Measurements from ENCODE around the gene BLOC1S4. TPM values are rescaled to one million over a fixed set of nuclear protein-coding genes. Genes with fewer than 3 reads are reported as not detected.

BLOC1S4 gene
- total RNA-seq, 4 donors from 2014 or later = 1.00 to 18.8 (median 12.4) TPM

DNA sequence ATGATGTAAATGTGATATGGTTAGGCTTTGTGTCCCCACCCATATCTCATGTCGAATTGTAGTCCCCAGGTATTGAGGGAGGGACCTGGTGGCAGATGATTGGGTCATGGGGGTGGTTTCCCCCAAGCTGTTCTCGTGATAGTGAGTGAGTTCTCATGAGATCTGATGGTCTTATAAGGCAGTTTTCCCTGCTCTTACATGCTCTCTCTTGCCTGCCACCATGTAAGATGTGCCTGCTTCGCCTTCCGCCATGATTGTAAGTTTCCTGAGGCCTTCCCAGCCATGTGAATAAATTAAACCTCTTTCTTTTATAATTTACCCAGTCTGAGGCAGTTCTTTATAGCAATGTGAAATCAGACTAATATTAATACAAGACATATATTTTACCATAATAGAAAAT is 23.9 kb downstream of the BLOC1S4 start:
- no peaks in the 10 kb centered on the region for H3K4me1 ChIP-seq
- TF ChIP-seq, protein P1, sequence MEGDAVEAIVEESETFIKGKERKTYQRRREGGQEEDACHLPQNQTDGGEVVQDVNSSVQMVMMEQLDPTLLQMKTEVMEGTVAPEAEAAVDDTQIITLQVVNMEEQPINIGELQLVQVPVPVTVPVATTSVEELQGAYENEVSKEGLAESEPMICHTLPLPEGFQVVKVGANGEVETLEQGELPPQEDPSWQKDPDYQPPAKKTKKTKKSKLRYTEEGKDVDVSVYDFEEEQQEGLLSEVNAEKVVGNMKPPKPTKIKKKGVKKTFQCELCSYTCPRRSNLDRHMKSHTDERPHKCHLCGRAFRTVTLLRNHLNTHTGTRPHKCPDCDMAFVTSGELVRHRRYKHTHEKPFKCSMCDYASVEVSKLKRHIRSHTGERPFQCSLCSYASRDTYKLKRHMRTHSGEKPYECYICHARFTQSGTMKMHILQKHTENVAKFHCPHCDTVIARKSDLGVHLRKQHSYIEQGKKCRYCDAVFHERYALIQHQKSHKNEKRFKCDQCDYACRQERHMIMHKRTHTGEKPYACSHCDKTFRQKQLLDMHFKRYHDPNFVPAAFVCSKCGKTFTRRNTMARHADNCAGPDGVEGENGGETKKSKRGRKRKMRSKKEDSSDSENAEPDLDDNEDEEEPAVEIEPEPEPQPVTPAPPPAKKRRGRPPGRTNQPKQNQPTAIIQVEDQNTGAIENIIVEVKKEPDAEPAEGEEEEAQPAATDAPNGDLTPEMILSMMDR (IDR thresholded peaks at IDR 0.05) = no peak
- no peak for TF ChIP-seq POLR2A (IDR thresholded peaks at IDR 0.05)
- no peak for TF ChIP-seq EP300 (IDR thresholded peaks at IDR 0.05; ENCODE audit: low read depth)
- TF ChIP-seq POLR2AphosphoS5 (IDR thresholded peaks at IDR 0.05) = no peak
- no peaks in the 10 kb centered on the region for H3K9me3 ChIP-seq
- intact Hi-C loops (cut with DNase I; ENCODE audit: low total_unique reads) = no loop called here
- H3K36me3 ChIP-seq = no peaks in the 10 kb centered on the region
- no peak overlapping the region for H3K4me3 ChIP-seq
- H3K27me3 ChIP-seq = no peaks in the 10 kb centered on the region
- 92 to 94% methylated on average over 2 to 4 of the region's 4 CpGs for WGBS, 2 donors (ENCODE audit: low coverage in 1 of 2)
- H3K27ac ChIP-seq = no peak overlapping the region
- DNase-seq = no peak
- in situ Hi-C loops (cut with MboI; ENCODE audit: low pct_ligation_motif_present in 1 of 4, low pct_unique_long_range_greater_than_20kb in 1 of 4, low sequenced_read_pairs in 3 of 4) = loop anchor here in 2 of 4 donors (5.0 to 25.0 kb wide), 3 partner anchors 125 to 322 kb away; partner anchors contain the start of gene GRPEL1 (in 1 of the 2)

DNA sequence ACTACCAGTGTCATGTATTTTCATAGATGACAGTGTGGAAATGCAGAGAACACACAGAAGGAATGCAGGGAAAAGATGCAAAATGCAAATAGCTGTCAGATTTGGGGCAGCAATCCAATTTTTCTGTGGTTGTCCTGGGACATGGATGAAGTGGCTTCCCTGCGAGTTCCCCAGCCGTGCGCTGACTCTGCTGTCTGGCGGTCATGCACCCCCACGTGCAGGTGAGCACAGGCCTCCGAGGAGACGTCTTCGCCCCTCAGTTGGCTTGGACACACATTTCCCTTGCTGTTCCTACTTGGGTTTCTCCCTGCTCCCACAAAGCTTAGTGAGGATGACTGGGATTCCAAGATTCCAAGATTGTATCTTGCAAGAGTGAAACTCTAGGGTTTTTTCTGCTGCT is 24.4 kb downstream of the BLOC1S4 start:
- DNase-seq = no peak
- Histone ChIP-seq H3K36me3 (no peaks in the 10 kb centered on the region), H3K4me1 (no peaks in the 10 kb centered on the region), H3K9me3 (no peaks in the 10 kb centered on the region), H3K27me3 (no peaks in the 10 kb centered on the region), H3K4me3 (no peak overlapping the region), H3K27ac (no peak overlapping the region)
- in situ Hi-C loops (cut with MboI; ENCODE audit: low pct_ligation_motif_present in 1 of 4, low pct_unique_long_range_greater_than_20kb in 1 of 4, low sequenced_read_pairs in 3 of 4) (loop anchor here in 1 of 4 donors (25.0 kb wide), 1 partner anchor 322 kb away; the partner anchor contains the start of gene GRPEL1), intact Hi-C loops (cut with DNase I; ENCODE audit: low total_unique reads) (no loop called here)
- 88% methylated on average over 8 of the region's 8 CpGs; no CpG with 5 or more reads in 1 of the 2 donors for WGBS, 2 donors (ENCODE audit: low coverage in 1 of 2)
- TF ChIP-seq POLR2AphosphoS5 (IDR thresholded peaks at IDR 0.05) = no peak
- TF ChIP-seq, protein P1 (IDR thresholded peaks at IDR 0.05) = no peak
- TF ChIP-seq POLR2A (IDR thresholded peaks at IDR 0.05) = no peak
- no peak for TF ChIP-seq EP300 (IDR thresholded peaks at IDR 0.05; ENCODE audit: low read depth)

DNA sequence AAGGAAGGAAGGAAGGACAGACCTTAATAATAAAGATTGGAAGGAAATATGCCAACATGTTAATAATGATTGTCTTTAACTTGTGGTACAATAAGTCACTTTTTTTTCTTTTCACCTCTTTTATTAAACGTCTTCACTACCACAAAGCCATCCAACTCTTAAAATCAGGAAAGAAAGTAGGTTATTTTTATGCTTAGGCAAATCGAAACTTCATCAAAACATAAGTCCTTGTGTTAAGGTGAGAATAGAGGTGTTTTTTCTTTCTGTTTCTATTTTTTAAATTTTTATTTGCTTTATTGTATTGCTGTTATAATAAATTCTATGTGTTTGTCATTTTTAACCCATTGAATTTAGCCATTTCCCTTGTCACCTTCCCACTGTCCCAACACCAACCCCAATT is 26.5 kb downstream of the BLOC1S4 start:
- H3K27ac ChIP-seq = no peak overlapping the region
- intact Hi-C loops (cut with DNase I; ENCODE audit: low total_unique reads) (no loop called here), in situ Hi-C loops (cut with MboI; ENCODE audit: low pct_ligation_motif_present in 1 of 4, low pct_unique_long_range_greater_than_20kb in 1 of 4, low sequenced_read_pairs in 3 of 4) (loop anchor here in 1 of 4 donors (25.0 kb wide), 1 partner anchor 320 kb away; the partner anchor contains the start of gene GRPEL1)
- no peak overlapping the region for H3K4me3 ChIP-seq
- H3K36me3 ChIP-seq = no peaks in the 10 kb centered on the region
- H3K9me3 ChIP-seq = no peaks in the 10 kb centered on the region
- WGBS, 2 donors (ENCODE audit: low coverage in 1 of 2) = 59 to 72% methylated on average over 2 of the region's 2 CpGs
- TF ChIP-seq EP300 (IDR thresholded peaks at IDR 0.05; ENCODE audit: low read depth) = no peak
- TF ChIP-seq, protein P1 (IDR thresholded peaks at IDR 0.05) = no peak
- no peak for TF ChIP-seq POLR2AphosphoS5 (IDR thresholded peaks at IDR 0.05)
- DNase-seq = no peak
- H3K27me3 ChIP-seq = no peaks in the 10 kb centered on the region
- peaks cover 0 to 17% (median 11%) of the 10 kb centered on the region in 4 donors for H3K4me1 ChIP-seq

DNA sequence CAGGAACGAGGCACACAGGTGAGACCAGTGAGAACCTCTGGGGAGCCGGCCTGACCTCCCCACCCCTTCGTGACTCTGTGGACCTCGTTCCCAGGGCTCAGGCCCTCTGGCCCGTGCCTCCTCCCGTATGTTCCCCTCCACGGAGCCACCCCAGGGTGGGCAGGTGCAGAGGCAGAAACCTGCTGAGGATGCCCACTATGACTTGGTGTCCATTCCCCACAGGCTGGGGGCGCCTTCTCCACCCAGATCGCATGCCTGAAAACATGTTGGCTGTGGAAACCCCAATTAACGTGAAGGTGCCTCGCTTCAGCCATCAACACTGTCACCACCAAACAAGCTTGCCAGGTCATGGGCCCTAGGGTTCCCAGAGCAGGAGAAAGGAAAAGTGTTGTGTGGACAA is 27.0 kb downstream of the BLOC1S4 start:
- Histone ChIP-seq H3K4me3 (no peak overlapping the region), H3K27ac (no peak overlapping the region), H3K4me1 (peaks cover 2 to 22% (median 15%) of the 10 kb centered on the region in 4 donors), H3K9me3 (no peaks in the 10 kb centered on the region), H3K27me3 (no peaks in the 10 kb centered on the region), H3K36me3 (no peaks in the 10 kb centered on the region)
- WGBS, 2 donors (ENCODE audit: low coverage in 1 of 2) = 67 to 75% methylated on average over 2 to 11 of the region's 11 CpGs
- in situ Hi-C loops (cut with MboI; ENCODE audit: low pct_ligation_motif_present in 1 of 4, low pct_unique_long_range_greater_than_20kb in 1 of 4, low sequenced_read_pairs in 3 of 4) = loop anchor here in 1 of 4 donors (25.0 kb wide), 1 partner anchor 319 kb away; the partner anchor contains the start of gene GRPEL1
- DNase-seq = no peak
- TF ChIP-seq POLR2A (IDR thresholded peaks at IDR 0.05) (no peak), POLR2AphosphoS5 (IDR thresholded peaks at IDR 0.05) (no peak), EP300 (IDR thresholded peaks at IDR 0.05; ENCODE audit: low read depth) (no peak)
- TF ChIP-seq, protein P1 (IDR thresholded peaks at IDR 0.05) = no peak
- intact Hi-C loops (cut with DNase I; ENCODE audit: low total_unique reads) = no loop called here
